Loucy (cell line): Measurements from ENCODE around the gene BCAS1.

Experiments used
- H2AFZ ChIP-seq: fragments of 200-600 bp; sonication (generic); 2 replicates; pipeline ENCODE4 v1.6.0; 2016; ENCODE audit warnings: antibody characterized with exemption, mild to moderate bottlenecking, low read length, moderate library complexity
- H3F3A ChIP-seq: fragments of 200-600 bp; 2 replicates; pipeline ENCODE4 v1.6.0; 2016; ENCODE audit warnings: antibody characterized with exemption, low read depth, mild to moderate bottlenecking
- H3K27me3 ChIP-seq: fragments of 200-600 bp; sonication (generic); 2 replicates; pipeline ENCODE4 v1.6.1; 2014; ENCODE audit warnings: low read length, mild to moderate bottlenecking; ENCODE audit not compliant: insufficient read depth, poor library complexity, severe bottlenecking
- H3K36me3 ChIP-seq: fragments of 200-600 bp; sonication (generic); 2 replicates; pipeline ENCODE4 v1.6.1; 2016; ENCODE audit warnings: low read length; ENCODE audit not compliant: insufficient read depth
- H3K4me1 ChIP-seq: fragments of 200-600 bp; sonication (generic); 2 replicates; pipeline ENCODE4 v1.5.1; 2014; ENCODE audit warnings: low read length, mild to moderate bottlenecking; ENCODE audit not compliant: insufficient read depth, poor library complexity, severe bottlenecking
- H3K4me2 ChIP-seq: fragments of 200-600 bp; sonication (generic); 2 replicates; pipeline ENCODE4 v1.6.0; 2014; ENCODE audit warnings: antibody characterized with exemption, low read length, low read depth, mild to moderate bottlenecking; ENCODE audit not compliant: poor library complexity, severe bottlenecking
- H3K4me3 ChIP-seq: fragments of 200-600 bp; sonication (generic); 2 replicates; pipeline ENCODE4 v1.5.1; 2014; ENCODE audit warnings: low read length, mild to moderate bottlenecking, mixed read lengths; ENCODE audit not compliant: poor library complexity, severe bottlenecking
- H3K79me2 ChIP-seq: fragments of 200-600 bp; sonication (generic); 2 replicates; pipeline ENCODE4 v1.6.1; 2014; ENCODE audit warnings: low read length; ENCODE audit not compliant: insufficient read depth
- H3K9ac ChIP-seq: fragments of 200-600 bp; sonication (generic); 2 replicates; pipeline ENCODE4 v1.6.0; 2014; ENCODE audit warnings: mild to moderate bottlenecking, low read depth, low read length, moderate library complexity; ENCODE audit not compliant: poor library complexity, severe bottlenecking
- H3K9me2 ChIP-seq: fragments of 200-600 bp; sonication (generic); replicated peaks from 2 replicates; pipeline ENCODE4 v1.6.1; 2016; ENCODE audit warnings: low read depth, low read length, mixed read lengths
- H3K9me3 ChIP-seq: fragments of 200-600 bp; sonication (generic); 2 replicates; pipeline ENCODE4 v1.6.1; 2014; ENCODE audit warnings: mild to moderate bottlenecking, antibody characterized with exemption, low read length, low read depth; ENCODE audit not compliant: insufficient read depth
- H4K20me1 ChIP-seq: fragments of 200-600 bp; sonication (generic); 2 replicates; pipeline ENCODE4 v1.6.0; 2014; ENCODE audit warnings: antibody characterized with exemption, low read length, mild to moderate bottlenecking; ENCODE audit not compliant: insufficient read depth, poor library complexity, severe bottlenecking
- CTCF ChIP-seq: fragments of 200-600 bp; sonication (generic); conservative IDR thresholded peaks from 2 replicates; pipeline ENCODE4 v1.5.1; 2014; ENCODE audit warnings: mild to moderate bottlenecking, antibody characterized with exemption, low read length
- EZH2phosphoT487 ChIP-seq: fragments of 200-600 bp; IDR thresholded peaks from 2 replicates; pipeline ENCODE4 v1.6.1; 2018; ENCODE audit warnings: antibody characterized with exemption, mild to moderate bottlenecking, moderate library complexity, borderline replicate concordance

The BCAS1 gene

DNA sequence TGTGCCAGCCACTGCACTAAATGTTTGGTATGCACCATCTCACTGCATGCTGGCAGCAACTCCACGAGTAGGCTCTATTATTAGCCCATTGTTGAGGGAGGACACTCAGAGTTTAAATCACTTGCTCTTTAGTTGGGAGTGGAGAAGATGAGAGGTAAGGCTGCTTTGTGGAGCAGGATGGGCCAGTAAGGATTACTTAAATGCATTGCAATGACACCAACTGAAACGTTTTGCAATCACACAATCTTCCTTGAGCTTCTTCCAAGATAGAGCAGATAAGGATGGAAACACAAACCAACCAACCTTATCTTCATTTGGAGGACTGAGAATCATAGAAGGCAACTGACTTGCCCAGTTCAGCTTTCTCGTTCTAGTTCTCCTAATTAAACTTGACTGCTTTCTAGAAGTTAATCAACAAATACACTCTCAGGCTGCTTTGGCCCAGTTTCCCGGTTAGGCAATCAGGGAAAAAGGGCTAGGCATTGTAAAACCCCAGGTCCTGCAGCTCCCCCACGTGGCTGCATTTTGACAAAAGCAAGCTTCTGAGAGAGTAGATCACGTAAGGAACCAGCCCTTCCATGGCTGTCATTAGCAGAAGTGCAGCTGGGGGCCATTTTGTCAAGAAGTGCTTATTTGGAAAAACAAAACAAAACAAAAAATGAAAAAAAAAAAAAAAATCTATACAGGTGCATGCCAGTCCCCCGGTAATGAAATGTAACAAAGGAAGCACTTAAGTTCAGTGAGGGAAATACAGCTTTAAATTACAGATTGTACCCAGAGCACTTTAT is 130.6 kb downstream of the BCAS1 start:
- Histone ChIP-seq H3K9me2 (no peaks in the 10 kb centered on the region), H3K4me2 (no peak overlapping the region), H3K4me1 (peaks cover 45% of the 10 kb centered on the region), H3K9me3 (no peaks in the 10 kb centered on the region), H4K20me1 (no peaks in the 10 kb centered on the region), H3K36me3 (no peaks in the 10 kb centered on the region), H3K79me2 (no peaks in the 10 kb centered on the region), H3K9ac (no peak overlapping the region), H3K4me3 (no peak overlapping the region), H3K27me3 (no peaks in the 10 kb centered on the region), H2AFZ (peak overlapping the region; percentile 54), H3F3A (peaks cover 5% of the 10 kb centered on the region)
- TF ChIP-seq CTCF (peak; percentile 94), EZH2phosphoT487 (no peak)

DNA sequence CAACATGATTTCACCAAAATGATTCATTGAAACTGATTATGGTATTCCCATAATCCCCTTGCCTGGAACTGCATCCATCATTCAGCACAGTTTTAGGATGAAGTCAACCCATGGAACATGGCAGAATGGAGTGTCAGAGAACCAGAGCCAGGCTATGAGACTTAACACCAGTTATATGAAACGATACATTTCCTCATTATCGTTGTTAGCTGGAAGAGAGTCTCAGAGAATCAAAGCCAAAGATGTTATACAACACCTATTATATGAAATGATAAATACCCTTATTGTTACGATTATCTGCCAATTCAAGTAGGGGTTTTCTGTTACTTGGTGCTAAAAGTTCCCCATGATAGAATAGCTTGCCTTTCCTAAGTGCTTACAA is 131.2 kb downstream of the BCAS1 start:
- Histone ChIP-seq H3K36me3 (no peaks in the 10 kb centered on the region), H3K9me3 (no peaks in the 10 kb centered on the region), H3F3A (peaks cover 7% of the 10 kb centered on the region), H4K20me1 (no peaks in the 10 kb centered on the region), H3K9me2 (no peaks in the 10 kb centered on the region), H3K79me2 (no peaks in the 10 kb centered on the region), H3K9ac (no peak overlapping the region), H3K27me3 (no peaks in the 10 kb centered on the region), H3K4me1 (peaks cover 49% of the 10 kb centered on the region), H2AFZ (no peak overlapping the region), H3K4me3 (no peak overlapping the region), H3K4me2 (no peak overlapping the region)
- TF ChIP-seq EZH2phosphoT487: no peak
- TF ChIP-seq CTCF: no peak

DNA sequence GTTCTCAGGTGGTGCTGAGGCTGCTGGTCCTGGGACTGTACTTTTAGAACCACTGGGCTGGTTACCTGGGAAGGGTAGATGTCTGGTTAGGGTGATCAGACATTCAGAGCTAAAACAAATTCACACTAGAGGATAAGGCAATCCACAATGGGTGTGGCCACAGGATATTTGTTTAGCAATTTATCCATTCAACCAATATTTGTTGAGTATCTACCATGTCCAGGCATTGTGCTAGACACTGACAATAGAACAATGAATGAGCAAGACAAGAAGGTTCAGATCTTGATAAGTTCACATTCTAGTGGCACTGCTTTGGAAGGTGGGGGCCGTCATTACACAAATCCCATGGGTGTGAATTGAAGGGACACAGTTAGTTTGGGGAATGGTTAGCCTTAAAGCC is 131.7 kb downstream of the BCAS1 start:
- Histone ChIP-seq H3F3A (peaks cover 7% of the 10 kb centered on the region), H3K9ac (no peak overlapping the region), H2AFZ (no peak overlapping the region), H3K9me3 (no peaks in the 10 kb centered on the region), H3K4me2 (no peak overlapping the region), H3K9me2 (no peaks in the 10 kb centered on the region), H4K20me1 (no peaks in the 10 kb centered on the region), H3K36me3 (no peaks in the 10 kb centered on the region), H3K4me3 (no peak overlapping the region), H3K79me2 (no peaks in the 10 kb centered on the region), H3K27me3 (no peaks in the 10 kb centered on the region), H3K4me1 (peaks cover 54% of the 10 kb centered on the region)
- TF ChIP-seq EZH2phosphoT487: no peak
- TF ChIP-seq CTCF: no peak
